Skin of body (tissue), 2 donors: ENCODE data around the gene STH. TPM values are rescaled to one million over a fixed set of nuclear protein-coding genes. Genes with fewer than 3 reads are reported as not detected.

ENCODE experiments used
- DNase-seq: peaks from one replicate; lab custom pipeline; 2025; lab: John Stamatoyannopoulos, UW
- total RNA-seq: library from RNA; depleted of rRNA; stranded (reverse); fragments of >200 nt; gene quantifications from one replicate; pipeline ENCODE4 v1.2.3, GENCODE V29; 2014

Gene STH
- total RNA-seq, 1 donor from 2014 or later, result not detected

GRCh38 chr17:46044286-46044928 lies 45.4 kb downstream of the STH start:
- peak; percentile 87 for DNase-seq

- no peak for DNase-seq
These were observed 45.9 kb downstream of the STH start for GRCh38 chr17:46044989-46045388.

GRCh38 chr17:46045639-46046038 lies 46.6 kb downstream of the STH start:
- DNase-seq, result no peak

- no peak for DNase-seq
These were observed 47.9 kb downstream of the STH start for GRCh38 chr17:46046957-46047356.

GRCh38 chr17:46047398-46047797 lies 48.3 kb downstream of the STH start:
- DNase-seq, result no peak

GRCh38 chr17:46047856-46048255 lies 48.8 kb downstream of the STH start:
- no peak for DNase-seq

Other genes starting within 250 kb of the STH start
- 0.39 TPM for gene CRHR1, start 214.9 kb upstream of the STH start, total RNA-seq
- gene SPPL2C, start 154.4 kb upstream of the STH start, total RNA-seq, result not detected
- gene MAPT, start 104.7 kb upstream of the STH start, total RNA-seq, result 4.8 TPM
- gene KANSL1, start 194.2 kb downstream of the STH start, total RNA-seq, result 112 TPM